Activated naive CD4-positive, alpha-beta T cell treated with anti-CD3 and anti-CD28 coated beads for 36 hours (primary cell): ENCODE measurements around the gene ALDH4A1. TPM values are rescaled to one million over a fixed set of nuclear protein-coding genes. Genes with fewer than 3 reads are reported as not detected.

Source experiments
- CTCF ChIA-PET: fragments of 350-600 bp; sonication (Branson Sonifier 250); formaldehyde crosslinking; loops from one replicate; lab custom pipeline; 2021; ENCODE audit warnings: antibody characterized with exemption; lab: Charles Lee
- DNase-seq: peaks from one replicate; pipeline ENCODE4 v3.0.0-alpha.2; 2020
- H3K27ac Mint-ChIP-seq: one replicate; pipeline ENCODE4 v1.8.0; 2021; ENCODE audit warnings: mild to moderate bottlenecking, mixed read lengths
- H3K27me3 Mint-ChIP-seq: one replicate; pipeline ENCODE4 v1.8.0; 2021; ENCODE audit warnings: low read depth, mixed read lengths
- H3K36me3 Mint-ChIP-seq: one replicate; pipeline ENCODE4 v1.8.0; 2021; ENCODE audit warnings: low read depth, mixed read lengths
- H3K4me1 Mint-ChIP-seq: one replicate; pipeline ENCODE4 v1.8.0; 2021; ENCODE audit warnings: low read depth, mixed read lengths
- H3K4me3 Mint-ChIP-seq: one replicate; pipeline ENCODE4 v1.8.0; 2021; ENCODE audit warnings: mild to moderate bottlenecking, moderate library complexity, mixed read lengths
- H3K9me3 Mint-ChIP-seq: one replicate; pipeline ENCODE4 v1.8.0; 2021; ENCODE audit warnings: mixed read lengths
- intact Hi-C: fragments of 100-400 bp; cut with micrococcal nuclease; formaldehyde crosslinking; loops from one replicate; pipeline ENCODE4 v1.15.1; 2023
- microRNA-seq: library from miRNA; unstranded; fragments of <30 nt; microRNA quantifications from one replicate; pipeline ENCODE4 v1.2.0, GENCODE V29; 2022; ENCODE audit warnings: borderline microRNAs expressed, borderline replicate concordance
- total RNA-seq, 2 experiments: library from RNA; stranded (reverse); gene quantifications; one replicate each; pipeline ENCODE4 v1.2.3, GENCODE V29; 2021

The ALDH4A1 gene
- total RNA-seq, 2 experiments from 2014 or later = 11.6 to 12.5 TPM

DNA sequence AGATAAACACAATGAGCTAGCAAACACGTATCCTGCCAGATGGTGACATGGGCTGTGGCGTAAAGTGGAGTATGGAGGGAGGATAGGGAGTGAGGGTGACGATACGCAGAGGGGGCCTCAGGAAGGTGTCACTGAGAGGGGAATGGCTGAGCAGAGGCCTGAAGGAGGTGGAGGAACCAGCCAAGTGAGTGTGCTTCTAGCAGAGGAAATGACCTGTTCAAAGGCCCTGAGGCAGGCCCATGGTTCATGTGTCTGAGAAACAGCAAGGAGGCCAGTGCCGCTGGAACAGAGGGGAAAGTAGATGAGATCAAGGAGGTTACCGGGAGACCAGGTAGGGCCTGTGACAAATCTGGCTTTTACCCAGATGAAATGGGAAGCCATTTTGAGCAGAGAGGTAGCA lies 78.9 kb downstream of the ALDH4A1 start:
- Mint-ChIP-seq H3K36me3 (no peaks in the 10 kb centered on the region), H3K27me3 (peaks cover 31% of the 10 kb centered on the region), H3K4me3 (no peak overlapping the region), H3K9me3 (no peaks in the 10 kb centered on the region), H3K4me1 (no peaks in the 10 kb centered on the region), H3K27ac (no peak overlapping the region)
- CTCF ChIA-PET = interaction anchor here (0.8 to 2.6 kb wide), 3 partner anchors 14 to 226 kb away, joined by 3 to 10 read pairs (median 4); no protein-coding TSS in a partner anchor
- intact Hi-C loops = loop anchor here (10.0 kb wide), 1 partner anchor 139 kb away; no protein-coding TSS in a partner anchor
- no peak for DNase-seq

Small RNA genes within 50 kb of the gene (microRNA-seq; reads per million reads assigned to microRNA genes)
- gene MIR1290 (not detected), gene MIR4695 (not detected)

Other genes with a start within 250 kb of the ALDH4A1 start
- gene TAS1R2, start 42.9 kb downstream of the ALDH4A1 start, total RNA-seq = not detected
- 10 to 100 TPM; 24.9 to 27.0 TPM for gene IFFO2, start 54.1 kb upstream of the ALDH4A1 start, total RNA-seq